Keratinocyte (primary cell): ENCODE measurements around the gene PACSIN2.

ENCODE experiments used
- CTCF ChIP-seq, 3 experiments: IDR thresholded peaks in 1 of 3; conservative IDR thresholded peaks in 1 of 3; optimal IDR thresholded peaks in 1 of 3; 2 replicates in 2 of 3; 3 replicates in 1 of 3; pipeline versions ENCODE3 to v1.5.1; 2011; ENCODE audit warnings: low read length in 3 of 3, mild to moderate bottlenecking in 3 of 3, moderate library complexity in 2 of 3, control low read depth in 1 of 3, inconsistent platforms in 1 of 3; ENCODE audit not compliant: insufficient read depth in 2 of 3; ENCODE audit errors: extremely low read depth in 1 of 3
- EZH2 ChIP-seq: IDR thresholded peaks from one replicate; pipeline ENCODE4 v1.6.1; 2012; ENCODE audit warnings: inconsistent platforms, mild to moderate bottlenecking, low read length, moderate library complexity

GRCh38 chr22:43004362-43005035 is 10.4 kb downstream of the PACSIN2 start:
- no peak for TF ChIP-seq CTCF (optimal IDR thresholded peaks at IDR 0.05 in 1 of 3, IDR thresholded peaks at IDR 0.05 in 1 of 3, conservative IDR thresholded peaks at IDR 0.05 in 1 of 3; ENCODE audit: extremely low read depth in 1 of 3, insufficient read depth in 2 of 3, low read length in 3 of 3)
- no peak for TF ChIP-seq EZH2
